ENCODE results near the gene CCBE1. TPM values are rescaled to one million over a fixed set of nuclear protein-coding genes. Genes with fewer than 3 reads are reported as not detected.

Gene CCBE1
- total RNA-seq, 2 experiments from 2014 or later = not detected

DNA sequence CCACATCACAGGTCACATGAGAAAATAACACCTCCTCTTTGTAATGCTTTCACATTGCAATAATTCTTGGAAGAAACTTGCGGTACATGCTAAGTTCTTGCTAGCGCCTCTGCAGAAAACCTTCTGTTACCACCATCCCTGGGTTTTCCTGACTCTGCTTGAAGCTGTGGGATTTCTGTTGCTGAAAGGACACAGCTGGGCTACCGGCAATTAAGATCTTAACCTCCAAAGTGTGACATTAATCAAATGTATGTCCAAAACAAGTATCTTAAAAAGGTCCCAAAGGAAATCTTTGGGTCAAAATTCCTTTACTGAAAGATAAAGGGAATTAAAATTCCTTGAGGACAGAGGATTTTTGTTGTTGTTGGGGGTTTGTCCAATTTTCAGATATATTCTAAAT, 7.5 kb downstream of the CCBE1 start:
- ChIA-PET POLR2A (no interaction called here), CTCF (interaction anchor here (5.8 kb wide), 1 partner anchor 8 kb away, joined by 26 read pairs; the partner anchor contains the start of gene CCBE1)
- Mint-ChIP-seq H3K9me3 (no peaks in the 10 kb centered on the region), H3K27me3 (peaks cover 28% of the 10 kb centered on the region), H3K27ac (no peak overlapping the region), H3K4me3 (no peak overlapping the region), H3K36me3 (ENCODE audit: low read depth) (no peaks in the 10 kb centered on the region), H3K4me1 (no peaks in the 10 kb centered on the region)
- no peak for DNase-seq

DNA sequence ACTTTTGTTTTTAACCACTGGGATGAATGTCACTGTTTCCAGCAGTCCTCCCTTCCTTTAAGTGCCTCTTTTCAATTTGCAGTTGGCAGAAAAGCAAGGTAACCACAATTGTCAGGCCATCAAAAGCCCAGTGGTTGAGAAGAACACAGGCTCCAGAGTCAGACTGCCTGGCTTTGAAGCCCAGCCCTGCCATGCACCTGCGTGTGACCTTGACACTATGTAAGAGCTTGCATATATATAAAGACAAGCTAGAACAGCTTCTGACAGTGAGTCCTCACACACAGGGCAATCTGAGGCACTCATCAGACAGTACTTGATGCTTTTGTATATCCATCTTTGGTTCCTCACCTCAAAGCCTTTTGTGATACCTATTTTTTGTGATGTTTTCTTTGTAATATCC, 11.0 kb downstream of the CCBE1 start:
- Mint-ChIP-seq H3K36me3 (ENCODE audit: low read depth) (no peaks in the 10 kb centered on the region), H3K4me1 (no peaks in the 10 kb centered on the region), H3K27ac (no peak overlapping the region), H3K27me3 (peaks cover 14% of the 10 kb centered on the region), H3K9me3 (no peaks in the 10 kb centered on the region), H3K4me3 (no peak overlapping the region)
- ChIA-PET CTCF (interaction anchor here (5.8 kb wide), 1 partner anchor 11 kb away, joined by 26 read pairs; the partner anchor contains the start of gene CCBE1), POLR2A (no interaction called here)
- no peak for DNase-seq

DNA sequence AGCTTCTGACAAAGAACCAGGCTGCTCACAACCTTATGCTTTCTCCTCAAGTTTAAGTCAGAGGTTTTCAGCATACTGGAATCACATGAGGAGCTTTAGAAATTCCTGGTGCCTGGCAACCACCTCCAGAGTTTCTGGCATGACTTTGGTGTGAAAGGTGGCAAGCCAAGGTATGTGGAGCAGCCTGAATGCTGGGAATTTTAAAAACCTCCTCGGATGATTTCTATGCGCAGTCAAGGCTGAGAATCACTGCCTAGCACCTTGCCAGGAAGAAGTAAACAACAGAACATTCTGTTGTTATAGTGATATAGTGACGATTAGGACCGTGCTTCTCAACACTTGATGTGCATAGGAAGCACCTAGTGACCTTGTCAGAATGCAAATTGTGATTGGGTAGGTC, 11.7 kb downstream of the CCBE1 start:
- H3K27me3 Mint-ChIP-seq = peaks cover 9% of the 10 kb centered on the region
- H3K4me3 Mint-ChIP-seq = no peak overlapping the region
- H3K4me1 Mint-ChIP-seq = no peaks in the 10 kb centered on the region
- ChIA-PET POLR2A (no interaction called here), CTCF (interaction anchor here (5.8 kb wide), 1 partner anchor 12 kb away, joined by 26 read pairs; the partner anchor contains the start of gene CCBE1)
- no peaks in the 10 kb centered on the region for H3K9me3 Mint-ChIP-seq
- H3K27ac Mint-ChIP-seq = no peak overlapping the region
- no peaks in the 10 kb centered on the region for H3K36me3 Mint-ChIP-seq (ENCODE audit: low read depth)
- DNase-seq = no peak

DNA sequence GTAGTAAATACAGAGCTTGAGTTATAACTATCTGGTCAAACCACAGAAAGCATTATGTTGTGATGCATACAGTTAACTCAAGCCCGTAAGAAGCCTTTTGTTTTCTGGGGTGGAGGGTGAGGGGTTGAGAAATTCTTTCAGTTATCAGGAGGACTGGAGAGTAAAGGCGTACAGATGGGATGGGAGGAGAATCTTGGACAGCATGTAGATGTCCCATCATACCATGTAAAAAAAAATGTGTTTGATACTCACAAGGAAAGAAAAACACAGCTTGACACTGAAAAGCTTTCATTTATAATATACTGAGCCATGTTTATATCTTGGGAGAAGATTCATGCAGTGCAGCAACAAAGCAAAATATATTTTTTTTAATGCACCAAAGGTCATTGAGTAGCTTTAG, 12.4 kb downstream of the CCBE1 start:
- no peaks in the 10 kb centered on the region for H3K9me3 Mint-ChIP-seq
- no peaks in the 10 kb centered on the region for H3K36me3 Mint-ChIP-seq (ENCODE audit: low read depth)
- no peak for DNase-seq
- H3K4me1 Mint-ChIP-seq = no peaks in the 10 kb centered on the region
- peaks cover 8% of the 10 kb centered on the region for H3K27me3 Mint-ChIP-seq
- POLR2A ChIA-PET = no interaction called here
- H3K27ac Mint-ChIP-seq = no peak overlapping the region
- CTCF ChIA-PET = interaction anchor here (5.8 kb wide), 1 partner anchor 13 kb away, joined by 26 read pairs; the partner anchor contains the start of gene CCBE1
- no peak overlapping the region for H3K4me3 Mint-ChIP-seq

DNA sequence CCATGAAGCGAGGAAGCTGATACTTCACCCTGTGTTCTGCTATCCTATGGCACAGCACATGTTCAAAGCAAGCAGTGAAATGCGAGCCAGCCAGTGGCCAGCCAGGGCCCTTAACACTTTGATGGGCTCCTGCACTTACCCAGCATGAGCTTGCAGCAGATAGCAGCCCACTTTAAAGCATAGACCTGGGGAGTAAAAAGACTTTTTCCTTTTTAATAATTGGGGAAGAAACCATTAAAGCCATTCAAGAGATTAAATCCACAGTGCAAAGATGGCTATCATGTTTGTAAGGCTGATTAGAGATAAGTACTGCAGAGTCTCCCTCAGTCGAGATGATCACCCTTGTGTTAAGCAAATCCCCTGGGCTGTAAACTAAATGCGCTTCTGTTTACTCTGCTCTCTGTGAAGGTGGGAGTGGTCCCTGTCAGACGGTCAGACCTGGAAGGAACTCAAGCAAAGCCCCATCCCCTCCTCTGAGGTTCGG, 15.7 kb downstream of the CCBE1 start:
- CTCF ChIA-PET = interaction anchor here (1.1 kb wide), 1 partner anchor 15 kb away, joined by 5 read pairs; the partner anchor contains the start of gene CCBE1
- no peaks in the 10 kb centered on the region for H3K36me3 Mint-ChIP-seq (ENCODE audit: low read depth)
- H3K4me1 Mint-ChIP-seq = no peaks in the 10 kb centered on the region
- H3K4me3 Mint-ChIP-seq = no peak overlapping the region
- H3K9me3 Mint-ChIP-seq = no peaks in the 10 kb centered on the region
- H3K27me3 Mint-ChIP-seq = no peaks in the 10 kb centered on the region
- H3K27ac Mint-ChIP-seq = no peak overlapping the region
- DNase-seq = no peak
- POLR2A ChIA-PET = no interaction called here

DNA sequence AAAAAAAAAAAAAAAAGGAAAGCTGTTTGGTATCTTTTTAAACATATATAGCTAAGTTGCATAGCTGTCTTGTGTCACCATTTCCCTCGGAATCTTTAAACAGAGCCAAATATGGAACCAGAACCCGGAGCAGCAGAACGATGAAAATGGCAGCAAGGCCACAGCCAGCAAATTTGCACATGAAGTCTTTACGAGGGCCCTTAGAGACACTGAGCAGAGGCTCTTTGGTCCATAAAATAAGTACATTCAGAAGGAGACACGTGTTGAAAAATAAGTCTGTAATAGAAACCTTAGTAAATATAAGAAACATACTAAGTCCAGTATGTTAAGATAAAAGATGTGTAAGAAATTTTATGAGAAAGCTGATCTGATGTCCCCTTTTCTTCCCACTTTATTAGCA, 16.2 kb downstream of the CCBE1 start:
- DNase-seq = no peak
- Mint-ChIP-seq H3K27ac (no peak overlapping the region), H3K36me3 (ENCODE audit: low read depth) (no peaks in the 10 kb centered on the region), H3K9me3 (no peaks in the 10 kb centered on the region), H3K27me3 (no peaks in the 10 kb centered on the region), H3K4me1 (no peaks in the 10 kb centered on the region), H3K4me3 (no peak overlapping the region)
- CTCF ChIA-PET = interaction anchor here (1.1 kb wide), 1 partner anchor 16 kb away, joined by 5 read pairs; the partner anchor contains the start of gene CCBE1
- POLR2A ChIA-PET = no interaction called here

DNA sequence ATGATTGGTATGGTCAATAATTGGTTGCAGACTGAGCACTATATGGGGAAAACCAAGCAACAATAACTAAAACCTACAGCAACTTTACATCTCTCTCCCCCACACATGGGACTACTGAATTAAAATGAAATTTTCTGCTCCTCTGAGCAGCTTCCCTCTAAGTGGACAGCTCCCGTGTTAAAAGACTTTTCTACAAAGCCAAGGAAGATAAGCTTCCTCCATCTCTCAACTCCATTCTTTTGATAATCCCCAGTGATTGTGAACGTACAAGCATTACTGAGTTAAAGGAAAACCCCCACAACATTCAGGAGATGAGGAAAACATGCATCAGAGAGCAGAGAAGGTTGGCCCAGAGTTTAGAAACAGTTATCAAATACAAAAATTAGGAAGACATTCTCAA, 21.9 kb downstream of the CCBE1 start:
- no peaks in the 10 kb centered on the region for H3K9me3 Mint-ChIP-seq
- CTCF ChIA-PET = interaction anchor here (1.0 kb wide), 1 partner anchor 22 kb away, joined by 3 read pairs; the partner anchor contains the start of gene CCBE1
- no peaks in the 10 kb centered on the region for H3K4me1 Mint-ChIP-seq
- no peaks in the 10 kb centered on the region for H3K36me3 Mint-ChIP-seq (ENCODE audit: low read depth)
- H3K4me3 Mint-ChIP-seq = no peak overlapping the region
- H3K27ac Mint-ChIP-seq = no peak overlapping the region
- DNase-seq = no peak
- POLR2A ChIA-PET = no interaction called here
- no peaks in the 10 kb centered on the region for H3K27me3 Mint-ChIP-seq

DNA sequence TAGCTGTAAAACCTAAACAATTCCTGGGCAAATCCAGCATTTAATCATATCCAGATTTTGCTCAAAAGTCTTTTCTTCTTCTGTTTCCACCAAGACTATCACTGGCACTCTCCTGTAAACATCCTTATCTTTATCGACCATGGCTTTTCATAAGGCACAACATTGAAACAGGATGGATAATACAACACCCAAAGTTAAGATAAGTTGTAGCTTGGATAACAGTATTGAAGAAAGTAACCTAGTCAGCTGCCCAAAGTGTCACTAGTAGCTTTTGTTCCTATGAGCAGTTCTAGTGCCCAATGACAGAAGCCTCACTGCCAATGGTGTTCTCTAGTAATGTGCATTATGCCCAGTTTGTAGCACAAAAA, 22.3 kb downstream of the CCBE1 start:
- Mint-ChIP-seq H3K4me3 (no peak overlapping the region), H3K27ac (no peak overlapping the region), H3K4me1 (no peaks in the 10 kb centered on the region), H3K27me3 (no peaks in the 10 kb centered on the region), H3K36me3 (ENCODE audit: low read depth) (no peaks in the 10 kb centered on the region), H3K9me3 (no peaks in the 10 kb centered on the region)
- ChIA-PET CTCF (interaction anchor here (1.0 kb wide), 1 partner anchor 22 kb away, joined by 3 read pairs; the partner anchor contains the start of gene CCBE1), POLR2A (no interaction called here)
- no peak for DNase-seq

DNA sequence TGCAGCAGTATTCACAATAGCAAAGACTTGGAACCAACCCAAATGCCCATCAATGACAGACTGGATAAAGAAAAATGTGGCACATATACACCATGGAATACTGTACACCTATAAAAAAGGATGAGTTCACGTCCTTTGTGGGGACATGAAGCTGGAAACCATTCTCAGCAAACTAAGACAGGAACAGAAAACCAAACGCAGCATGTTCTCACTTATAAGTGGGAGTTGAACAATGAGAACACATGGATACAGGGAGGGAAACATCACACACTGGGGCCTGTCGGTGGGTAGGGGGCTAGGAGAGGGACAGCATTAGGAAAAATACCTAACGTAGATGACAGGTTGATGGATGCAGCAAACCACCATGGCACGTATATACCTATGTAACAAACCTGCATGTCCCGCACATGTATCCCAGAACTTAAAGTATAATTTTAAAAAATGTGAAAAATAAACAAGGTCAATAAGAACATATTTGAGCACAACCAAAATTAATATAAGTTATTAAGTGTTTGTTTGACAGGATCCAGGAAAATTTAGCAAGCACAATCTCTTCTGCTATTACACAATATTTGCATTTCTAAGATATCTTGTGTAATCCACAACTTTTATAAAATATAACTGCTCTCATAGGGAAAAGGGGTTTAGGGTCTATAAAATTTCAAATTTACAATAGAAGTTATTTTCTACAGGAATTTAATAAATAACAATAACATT, 22.9 kb downstream of the CCBE1 start:
- POLR2A ChIA-PET = no interaction called here
- no peaks in the 10 kb centered on the region for H3K36me3 Mint-ChIP-seq (ENCODE audit: low read depth)
- no peaks in the 10 kb centered on the region for H3K9me3 Mint-ChIP-seq
- H3K27ac Mint-ChIP-seq = no peak overlapping the region
- H3K4me1 Mint-ChIP-seq = no peaks in the 10 kb centered on the region
- no peaks in the 10 kb centered on the region for H3K27me3 Mint-ChIP-seq
- DNase-seq = no peak
- H3K4me3 Mint-ChIP-seq = no peak overlapping the region
- CTCF ChIA-PET = interaction anchor here (1.0 kb wide), 1 partner anchor 23 kb away, joined by 3 read pairs; the partner anchor contains the start of gene CCBE1

DNA sequence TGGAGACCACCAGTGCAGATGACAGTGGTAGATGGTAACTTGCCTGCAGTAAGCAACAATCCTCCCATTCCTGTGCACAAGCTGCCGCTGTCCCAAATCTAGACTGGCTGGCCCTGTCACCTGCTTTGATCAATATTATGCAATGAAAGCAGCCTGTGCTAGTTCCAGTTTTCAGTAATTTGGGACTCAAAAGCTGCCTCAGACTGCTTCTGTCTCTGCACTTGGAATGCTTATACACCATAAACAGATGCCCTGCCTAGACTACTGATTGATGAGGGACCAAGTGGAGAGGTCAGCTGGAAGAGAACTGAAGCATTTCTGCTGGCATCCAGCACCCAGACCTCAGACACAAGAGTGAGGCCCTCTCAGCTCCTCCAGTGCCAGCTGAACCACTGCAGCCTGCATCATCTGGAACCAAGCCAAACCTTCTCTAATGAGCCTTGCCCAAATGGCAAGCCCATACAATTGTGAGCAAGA, 24.9 kb downstream of the CCBE1 start:
- no peaks in the 10 kb centered on the region for H3K9me3 Mint-ChIP-seq
- DNase-seq = no peak
- H3K4me1 Mint-ChIP-seq = no peaks in the 10 kb centered on the region
- H3K27ac Mint-ChIP-seq = no peak overlapping the region
- H3K36me3 Mint-ChIP-seq (ENCODE audit: low read depth) = no peaks in the 10 kb centered on the region
- no peaks in the 10 kb centered on the region for H3K27me3 Mint-ChIP-seq
- CTCF ChIA-PET = no interaction called here
- POLR2A ChIA-PET = no interaction called here
- H3K4me3 Mint-ChIP-seq = no peak overlapping the region

DNA sequence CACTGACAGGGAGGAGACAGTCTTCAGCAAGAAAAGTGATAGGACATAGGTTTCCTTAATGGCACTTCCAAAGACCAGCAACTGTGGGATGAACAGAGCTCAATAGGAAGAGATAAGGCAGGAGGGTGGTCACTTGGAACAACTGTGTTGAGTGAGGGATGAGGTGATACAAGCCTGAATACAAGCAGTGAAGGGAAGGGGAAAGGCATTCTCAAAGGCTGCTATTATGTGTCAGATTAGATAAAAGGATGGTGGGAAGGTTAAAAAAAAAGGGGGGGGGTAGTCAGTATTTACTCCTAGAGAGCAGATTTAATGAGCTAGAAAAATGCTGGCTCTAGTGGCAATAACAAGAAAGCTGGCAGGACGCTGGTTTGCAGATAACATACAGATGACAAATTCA, 25.7 kb downstream of the CCBE1 start:
- Mint-ChIP-seq H3K36me3 (ENCODE audit: low read depth) (no peaks in the 10 kb centered on the region), H3K27me3 (no peaks in the 10 kb centered on the region), H3K27ac (no peak overlapping the region), H3K4me3 (no peak overlapping the region), H3K9me3 (no peaks in the 10 kb centered on the region), H3K4me1 (no peaks in the 10 kb centered on the region)
- no peak for DNase-seq
- CTCF ChIA-PET = no interaction called here
- POLR2A ChIA-PET = no interaction called here

DNA sequence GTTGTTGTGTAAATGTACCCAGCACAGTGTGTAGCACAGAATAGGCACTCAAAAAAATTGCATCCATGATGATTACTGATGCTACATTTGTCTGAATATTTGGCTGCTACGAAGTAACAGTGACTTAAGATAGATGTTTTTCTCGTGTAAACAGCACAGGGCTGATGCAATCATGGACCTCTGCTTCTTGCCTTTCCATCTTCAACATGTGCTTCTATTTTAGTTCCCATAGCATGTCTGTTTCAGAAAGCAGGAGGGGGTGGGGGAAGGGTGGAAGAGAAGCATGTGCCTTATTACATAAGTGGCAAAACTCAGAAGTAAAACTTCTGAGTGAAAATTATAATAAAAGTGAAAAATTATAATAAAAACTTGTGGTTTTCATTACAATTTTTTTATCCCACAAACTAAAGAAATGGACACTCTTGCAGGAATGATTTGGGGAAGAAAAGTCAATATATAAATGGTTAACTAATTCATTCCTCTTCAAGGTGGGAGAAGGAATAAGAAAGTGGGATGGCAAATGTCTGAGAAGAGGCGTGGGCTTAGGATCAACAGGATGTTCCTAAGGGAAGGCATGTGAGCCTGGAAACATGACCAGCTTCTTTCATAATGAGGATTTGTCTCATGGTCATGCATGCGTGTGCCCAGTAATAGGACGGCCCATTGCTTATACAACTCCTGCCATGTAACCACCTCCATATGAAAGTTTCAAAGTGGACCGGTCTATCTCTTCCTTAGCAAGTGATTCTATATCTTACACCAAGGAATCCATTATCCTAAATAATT, 27.2 kb downstream of the CCBE1 start:
- ChIA-PET POLR2A (no interaction called here), CTCF (no interaction called here)
- Mint-ChIP-seq H3K36me3 (ENCODE audit: low read depth) (no peaks in the 10 kb centered on the region), H3K4me3 (no peak overlapping the region), H3K4me1 (no peaks in the 10 kb centered on the region), H3K27me3 (no peaks in the 10 kb centered on the region), H3K27ac (no peak overlapping the region), H3K9me3 (no peaks in the 10 kb centered on the region)
- DNase-seq = no peak

DNA sequence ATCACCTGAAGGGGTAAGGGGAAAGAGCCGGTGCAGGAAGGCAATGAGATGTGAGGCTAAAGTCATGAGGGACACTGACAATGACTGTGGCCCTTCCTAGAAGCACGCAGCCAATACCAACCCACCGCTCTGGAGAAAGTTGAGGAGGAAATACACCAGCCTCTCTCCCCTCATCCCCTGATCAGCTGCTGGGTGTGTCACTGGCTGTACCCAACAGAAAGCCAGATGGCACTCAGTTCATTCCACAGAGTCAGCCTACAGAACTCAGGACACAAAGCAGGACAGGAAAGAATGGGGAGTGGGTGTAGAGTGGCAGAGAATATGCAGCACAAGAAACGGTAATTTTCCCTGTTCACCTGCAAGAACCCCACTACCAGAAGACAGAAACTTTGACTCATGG, 29.7 kb downstream of the CCBE1 start:
- H3K27ac Mint-ChIP-seq = no peak overlapping the region
- DNase-seq = no peak
- H3K9me3 Mint-ChIP-seq = no peaks in the 10 kb centered on the region
- H3K4me3 Mint-ChIP-seq = no peak overlapping the region
- H3K27me3 Mint-ChIP-seq = peaks cover 6% of the 10 kb centered on the region
- no peaks in the 10 kb centered on the region for H3K36me3 Mint-ChIP-seq (ENCODE audit: low read depth)
- POLR2A ChIA-PET = no interaction called here
- H3K4me1 Mint-ChIP-seq = no peaks in the 10 kb centered on the region
- CTCF ChIA-PET = no interaction called here
